GM21381 (cell line): Measurements from ENCODE around the gene SLC25A38.
A peak's percentile ranks its signal among the peaks of the same experiment; 100 is the strongest.
"Not testable (repeated sequence)": the region's sequence is repeated elsewhere in the genome, so short reads cannot be mapped to it uniquely, and the experiment has no call there.

ENCODE experiments used
- ATAC-seq: cut with Tn5 transposase; IDR thresholded peaks from one replicate; pipeline ENCODE4 v1.9.1; 2021; ENCODE audit warnings: mild to moderate bottlenecking, moderate library complexity; ENCODE audit not compliant: unreplicated experiment

The SLC25A38 gene

GRCh38 chr3:39383045-39383880 is at the start of gene SLC25A38:
SLC25A38 (plus strand) TSS chr3:39383370; CDS start chr3:39383725, 355 bp downstream.
- ATAC-seq, result peak; percentile 68

GRCh38 chr3:39333607-39334006 is 49.6 kb upstream of the SLC25A38 start:
- ATAC-seq, result no peak

GRCh38 chr3:39334205-39334604 is 49.0 kb upstream of the SLC25A38 start:
- ATAC-seq, result no peak

GRCh38 chr3:39338201-39338600 is 45.0 kb upstream of the SLC25A38 start:
- ATAC-seq, result no peak

GRCh38 chr3:39339086-39339485 is 44.1 kb upstream of the SLC25A38 start:
- ATAC-seq, result no peak

GRCh38 chr3:39343076-39343717 is 40.0 kb upstream of the SLC25A38 start:
- ATAC-seq, result no peak

- no peak for ATAC-seq
These were observed 39.4 kb upstream of the SLC25A38 start for GRCh38 chr3:39343760-39344159.

- ATAC-seq, result no peak
These were observed 38.3 kb upstream of the SLC25A38 start for GRCh38 chr3:39344746-39345344.

GRCh38 chr3:39346785-39347585 is 36.2 kb upstream of the SLC25A38 start:
- peak; percentile 90 for ATAC-seq

GRCh38 chr3:39347586-39347876 is 35.6 kb upstream of the SLC25A38 start:
- ATAC-seq, result no peak

GRCh38 chr3:39349080-39349479 is 34.1 kb upstream of the SLC25A38 start:
- no peak for ATAC-seq

- no peak for ATAC-seq
These were observed 32.5 kb upstream of the SLC25A38 start for GRCh38 chr3:39350714-39351113.

GRCh38 chr3:39351134-39351533 is 32.0 kb upstream of the SLC25A38 start:
- not testable (repeated sequence) for ATAC-seq

- not testable (repeated sequence) for ATAC-seq
These were observed 29.8 kb upstream of the SLC25A38 start for GRCh38 chr3:39353168-39353927.

- ATAC-seq, result no peak
These were observed 24.8 kb upstream of the SLC25A38 start for GRCh38 chr3:39358333-39358732.

- no peak for ATAC-seq
These were observed 21.8 kb upstream of the SLC25A38 start for GRCh38 chr3:39361252-39361927.

GRCh38 chr3:39362192-39362591 is 21.0 kb upstream of the SLC25A38 start:
- no peak for ATAC-seq

GRCh38 chr3:39362812-39363211 is 20.4 kb upstream of the SLC25A38 start:
- no peak for ATAC-seq

- ATAC-seq, result not testable (repeated sequence)
These were observed 12.7 kb upstream of the SLC25A38 start for GRCh38 chr3:39370450-39370849.

GRCh38 chr3:39372833-39373232 is 10.3 kb upstream of the SLC25A38 start:
- no peak for ATAC-seq
